Spleen (tissue), 7 donors: ENCODE data around the gene AUH.

Experiments
- POLR2A ChIP-seq, 3 donors: fragments of 450-650 bp; IDR thresholded peaks; one replicate each; pipeline ENCODE4 v1.5.1; 2017; ENCODE audit warnings: antibody characterized with exemption in 3 of 3, mild to moderate bottlenecking in 1 of 3
- POLR2AphosphoS5 ChIP-seq, 3 donors: sonication (generic); formaldehyde crosslinking; IDR thresholded peaks; one replicate each; pipeline ENCODE4 v1.5.1; 2017; ENCODE audit warnings: antibody characterized with exemption in 3 of 3
- TF ChIP-seq, protein P1 (sequence below), 11 experiments: fragments of 200-600 bp in 7 of 11; fragments of 450-650 bp in 4 of 11; sonication (generic) in 4 of 11; IDR thresholded peaks in 8 of 11; conservative IDR thresholded peaks in 3 of 11; 1 replicate in 7 of 11; 2 replicates in 4 of 11; pipeline versions ENCODE4 v1.4.0 to v1.8.0; 2016 to 2021; ENCODE audit warnings: antibody characterized with exemption in 11 of 11, inconsistent platforms in 4 of 11, mild to moderate bottlenecking in 1 of 11
- donor health status: DM: no; HTN: no; CAD: no; lungs with moderate emphysema.
- donor health status: DM: no; HTN: no; CAD: no.
- donor health status: DM: no; HTN: no; CAD: no.

GRCh38 chr9:91382298-91382697, 20.6 kb upstream of the AUH start:
- TF ChIP-seq, protein P1, sequence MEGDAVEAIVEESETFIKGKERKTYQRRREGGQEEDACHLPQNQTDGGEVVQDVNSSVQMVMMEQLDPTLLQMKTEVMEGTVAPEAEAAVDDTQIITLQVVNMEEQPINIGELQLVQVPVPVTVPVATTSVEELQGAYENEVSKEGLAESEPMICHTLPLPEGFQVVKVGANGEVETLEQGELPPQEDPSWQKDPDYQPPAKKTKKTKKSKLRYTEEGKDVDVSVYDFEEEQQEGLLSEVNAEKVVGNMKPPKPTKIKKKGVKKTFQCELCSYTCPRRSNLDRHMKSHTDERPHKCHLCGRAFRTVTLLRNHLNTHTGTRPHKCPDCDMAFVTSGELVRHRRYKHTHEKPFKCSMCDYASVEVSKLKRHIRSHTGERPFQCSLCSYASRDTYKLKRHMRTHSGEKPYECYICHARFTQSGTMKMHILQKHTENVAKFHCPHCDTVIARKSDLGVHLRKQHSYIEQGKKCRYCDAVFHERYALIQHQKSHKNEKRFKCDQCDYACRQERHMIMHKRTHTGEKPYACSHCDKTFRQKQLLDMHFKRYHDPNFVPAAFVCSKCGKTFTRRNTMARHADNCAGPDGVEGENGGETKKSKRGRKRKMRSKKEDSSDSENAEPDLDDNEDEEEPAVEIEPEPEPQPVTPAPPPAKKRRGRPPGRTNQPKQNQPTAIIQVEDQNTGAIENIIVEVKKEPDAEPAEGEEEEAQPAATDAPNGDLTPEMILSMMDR (IDR thresholded peaks at IDR 0.05 in 8 of 11, conservative IDR thresholded peaks at IDR 0.05 in 3 of 11), result no peak
- TF ChIP-seq POLR2A (IDR thresholded peaks at IDR 0.05), result no peak
- TF ChIP-seq POLR2AphosphoS5 (IDR thresholded peaks at IDR 0.05), result no peak
